Raji (cell line): ENCODE results near the gene MGP.

Experiments used
- POLR2A ChIP-seq: IDR thresholded peaks from 2 replicates; pipeline ENCODE4 v1.6.1; 2011; ENCODE audit warnings: low read depth, low read length, control low read depth; ENCODE audit not compliant: insufficient read depth

Gene MGP

GRCh38 chr12:14833336-14833735 lies 52.3 kb downstream of the MGP start:
- TF ChIP-seq POLR2A = no peak
